GM12892 (cell line): ENCODE results near the gene GRIN2B.

Experiments used
- POLR2A ChIP-seq: IDR thresholded peaks from 2 replicates; pipeline ENCODE4 v1.6.1; 2011; ENCODE audit warnings: low read depth, low read length, control low read depth
- POLR2AphosphoS5 ChIP-seq: IDR thresholded peaks from 2 replicates; pipeline ENCODE4 v1.6.1; 2011; ENCODE audit warnings: low read depth, low read length, control low read depth

- TF ChIP-seq POLR2AphosphoS5 (no peak), POLR2A (no peak)
These were observed 25.3 kb downstream of the GRIN2B start for GRCh38 chr12:13956060-13956590.
